Left renal cortex interstitium (tissue), 4 donors: ENCODE data around the gene SCAPER. TPM values are rescaled to one million over a fixed set of nuclear protein-coding genes. Genes with fewer than 3 reads are reported as not detected.
A peak's percentile ranks its signal among the peaks of the same experiment; 100 is the strongest.
"Not testable (repeated sequence)": the region's sequence is repeated elsewhere in the genome, so short reads cannot be mapped to it uniquely, and the experiment has no call there.

ENCODE experiments used
- DNase-seq, 4 donors: peaks; one replicate each; pipeline ENCODE4 v3.0.0-alpha.2; 2013; ENCODE audit warnings: low read depth in 4 of 4, low spot score in 2 of 4, missing footprints in 1 of 4
- polyA plus RNA-seq, 4 donors: library from polyadenylated mRNA; unstranded; fragments of 120-200 nt; gene quantifications; one replicate each; pipeline ENCODE4 v1.2.1, GENCODE V29; 2013; ENCODE audit not compliant: insufficient read length in 4 of 4

Gene SCAPER
- polyA plus RNA-seq, 4 donors: 19.7 to 26.0 (median 22.9) TPM

GRCh38 chr15:76916369-76916768, 11.2 kb upstream of the SCAPER start:
- no peak for DNase-seq

GRCh38 chr15:76913737-76914136, 8.6 kb upstream of the SCAPER start:
- DNase-seq: no peak

- no peak for DNase-seq
Observed at GRCh38 chr15:76912430-76912829, 7.3 kb upstream of the SCAPER start.

GRCh38 chr15:76905855-76906254, 715 bp upstream of the SCAPER start:
- DNase-seq: peak in 1 of 4 donors; percentile 3

GRCh38 chr15:76904461-76905012, 603 bp downstream of the SCAPER start:
- peak; percentile 20 to 39 (median 36) for DNase-seq

- DNase-seq: no peak
Observed at GRCh38 chr15:76903251-76903681, 1.9 kb downstream of the SCAPER start.

- no peak for DNase-seq
Observed at GRCh38 chr15:76901965-76902364, 3.2 kb downstream of the SCAPER start.

- not testable (repeated sequence) for DNase-seq
Observed at GRCh38 chr15:76899931-76900310, 5.2 kb downstream of the SCAPER start.

- DNase-seq: not testable (repeated sequence)
Observed at GRCh38 chr15:76899176-76899930, 5.8 kb downstream of the SCAPER start.

GRCh38 chr15:76898102-76898501, 7.0 kb downstream of the SCAPER start:
- DNase-seq: no peak

- DNase-seq: no peak
Observed at GRCh38 chr15:76894174-76894573, 11.0 kb downstream of the SCAPER start.

GRCh38 chr15:76892836-76893235, 12.3 kb downstream of the SCAPER start:
- not testable (repeated sequence) for DNase-seq

- DNase-seq: not testable (repeated sequence)
Observed at GRCh38 chr15:76887280-76888141, 17.6 kb downstream of the SCAPER start.

- no peak for DNase-seq
Observed at GRCh38 chr15:76885212-76885611, 19.9 kb downstream of the SCAPER start.

- DNase-seq: no peak
Observed at GRCh38 chr15:76875911-76876310, 29.2 kb downstream of the SCAPER start.

GRCh38 chr15:76873066-76873465, 32.1 kb downstream of the SCAPER start:
- DNase-seq: not testable (repeated sequence)

GRCh38 chr15:76871930-76872329, 33.2 kb downstream of the SCAPER start:
- DNase-seq: no peak

GRCh38 chr15:76868740-76869139, 36.4 kb downstream of the SCAPER start:
- no peak for DNase-seq

- peak in 2 of 4 donors; percentile 11 to 29 for DNase-seq
Observed at GRCh38 chr15:76866716-76867321, 38.3 kb downstream of the SCAPER start.

GRCh38 chr15:76866008-76866407, 39.1 kb downstream of the SCAPER start:
- peak in 2 of 4 donors; percentile 2 to 4 for DNase-seq

GRCh38 chr15:76865548-76865991, 39.6 kb downstream of the SCAPER start:
- no peak for DNase-seq
